NCI-H2227 (cell line): Measurements from ENCODE around the gene MYO5B.

Source experiments
- DNase-seq: peaks from one replicate; lab custom pipeline; 2025; ENCODE audit not compliant: unreplicated experiment; lab: John Stamatoyannopoulos, UW

MYO5B gene

DNA sequence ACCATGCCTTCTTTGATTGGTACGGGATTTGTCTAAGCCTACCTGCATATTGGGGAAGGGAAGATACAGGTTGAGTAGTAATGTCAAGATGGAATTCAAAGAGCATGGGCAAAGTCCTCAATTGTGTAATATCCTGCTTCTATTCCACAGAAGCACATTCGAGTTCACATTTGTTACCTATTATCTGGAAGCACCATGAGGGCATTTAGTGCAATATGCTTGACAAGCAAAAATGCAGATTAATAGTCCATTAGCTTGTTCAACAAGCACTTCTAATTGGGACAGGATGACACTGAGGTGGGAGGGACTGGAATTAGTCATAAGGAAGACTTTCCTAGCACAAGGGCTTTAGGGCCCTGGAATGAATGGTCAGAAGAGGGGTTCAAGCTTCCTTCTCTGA is 40.5 kb downstream of the MYO5B start:
- DNase-seq, result no peak

- DNase-seq, result no peak
Observed at GRCh38 chr18:50152900-50153299, 42.0 kb downstream of the MYO5B start.

GRCh38 chr18:50151926-50152325 is 43.0 kb downstream of the MYO5B start:
- DNase-seq, result no peak

- no peak for DNase-seq
Observed at GRCh38 chr18:50144540-50144939, 50.4 kb downstream of the MYO5B start.

DNA sequence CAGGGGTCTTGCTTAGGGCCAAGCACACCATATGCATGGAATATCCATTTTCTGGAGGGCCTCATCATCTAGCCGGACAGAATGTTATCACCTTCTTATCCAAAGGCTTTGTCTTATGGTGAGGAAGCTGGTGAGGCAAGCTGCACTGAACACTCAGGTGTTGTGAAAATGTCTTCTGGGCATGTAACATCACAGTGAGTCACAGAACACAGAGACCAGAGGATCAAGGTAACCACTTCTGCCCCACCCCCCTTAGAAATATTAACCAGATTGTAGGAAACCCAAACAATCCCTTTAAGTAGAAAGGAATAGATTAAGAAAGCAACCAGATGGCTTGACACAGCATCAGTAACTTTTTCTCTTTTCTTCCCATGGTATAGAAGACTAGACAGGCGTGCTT is 51.1 kb downstream of the MYO5B start:
- no peak for DNase-seq

GRCh38 chr18:50143294-50143693 is 51.7 kb downstream of the MYO5B start:
- DNase-seq, result no peak

DNA sequence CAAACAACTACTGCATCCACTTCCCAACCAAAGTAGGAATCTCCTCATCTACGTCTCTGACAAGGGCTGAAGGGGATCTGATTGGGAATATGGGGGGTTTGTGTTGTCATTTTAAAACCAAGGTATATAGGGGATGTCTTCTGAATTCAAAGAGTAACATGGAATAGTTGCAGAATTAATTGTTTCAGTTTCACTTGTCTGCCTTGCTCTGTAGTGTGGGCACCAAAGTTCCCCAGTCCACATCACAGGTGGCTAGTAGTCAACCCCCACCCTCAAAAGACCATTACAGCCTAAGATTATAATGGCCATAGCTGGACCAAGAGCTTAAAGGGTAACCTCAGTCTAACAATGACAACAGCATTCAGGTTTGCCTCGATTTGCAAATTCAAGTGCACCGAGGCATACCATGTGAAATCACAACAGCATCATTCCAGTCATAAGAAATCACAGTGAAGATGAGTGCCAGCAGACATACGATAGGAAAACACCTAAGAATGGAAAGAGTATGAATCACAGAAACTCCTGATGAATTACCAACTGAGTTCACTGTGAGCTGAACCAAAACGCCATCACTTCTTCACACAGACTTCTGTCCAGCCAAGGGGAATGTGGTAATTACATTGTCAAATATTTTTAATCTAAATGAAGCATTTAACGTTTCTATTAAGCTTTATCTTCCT is 52.4 kb downstream of the MYO5B start:
- DNase-seq, result no peak

DNA sequence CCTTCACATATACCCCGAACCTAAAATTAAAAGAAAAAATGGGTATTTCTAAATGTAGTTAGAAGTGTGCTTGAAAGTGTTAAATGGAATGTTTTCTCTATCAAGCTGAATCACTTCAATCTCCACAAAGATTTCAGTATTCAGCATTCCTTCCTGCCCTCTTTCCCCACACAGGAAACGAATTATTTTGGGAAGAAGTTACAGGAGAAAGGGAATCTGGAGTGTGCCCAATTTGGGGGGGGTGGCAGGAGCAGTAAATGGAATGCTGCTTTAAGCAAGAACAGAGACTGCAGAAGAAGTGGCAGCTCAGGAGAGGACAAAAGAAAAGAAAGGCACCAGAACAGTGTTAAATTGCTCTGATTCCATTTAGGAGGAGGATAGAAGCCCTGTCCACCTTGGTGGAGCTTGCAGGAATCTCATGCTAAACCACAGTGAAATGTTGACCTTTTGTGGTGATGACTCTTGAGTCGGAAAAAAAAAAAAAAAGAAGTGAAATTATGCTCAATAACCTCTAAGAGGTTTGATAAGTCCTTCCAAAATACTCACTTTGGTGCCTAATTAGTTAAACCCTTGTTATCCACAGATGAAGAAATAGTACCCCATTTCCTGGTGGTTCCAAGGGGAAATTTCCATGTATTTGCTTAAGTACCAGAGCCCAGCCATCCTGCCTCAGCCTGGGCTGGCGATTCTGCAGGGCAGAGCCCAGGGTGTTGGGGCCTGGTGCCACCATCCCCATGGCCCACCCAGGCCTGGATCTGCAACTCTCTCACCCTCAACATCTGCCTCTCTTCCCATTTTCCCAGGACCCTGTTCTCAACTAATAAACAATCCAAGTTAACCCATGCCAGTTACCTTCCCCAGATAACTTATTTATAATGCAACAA is 56.5 kb downstream of the MYO5B start:
- DNase-seq, result no peak

DNA sequence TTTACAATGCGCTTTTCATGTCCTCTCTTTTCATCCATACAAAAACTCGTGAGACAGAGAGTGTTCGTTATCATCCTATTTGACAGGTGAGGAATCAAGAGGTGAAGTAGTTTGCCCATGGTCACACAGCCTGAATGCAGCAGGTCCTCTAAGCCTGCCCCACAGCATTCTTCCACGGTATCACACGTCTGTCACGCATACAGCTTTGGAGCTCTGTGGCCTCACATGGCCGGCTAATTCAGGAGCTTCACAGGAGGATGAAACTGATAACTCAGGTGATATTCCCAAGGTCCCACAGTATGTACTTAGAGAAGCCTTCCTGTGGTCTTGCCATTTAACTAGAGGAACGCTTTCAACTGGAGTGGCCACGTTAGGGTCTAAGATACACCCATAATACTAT is 59.0 kb downstream of the MYO5B start:
- DNase-seq, result no peak

DNA sequence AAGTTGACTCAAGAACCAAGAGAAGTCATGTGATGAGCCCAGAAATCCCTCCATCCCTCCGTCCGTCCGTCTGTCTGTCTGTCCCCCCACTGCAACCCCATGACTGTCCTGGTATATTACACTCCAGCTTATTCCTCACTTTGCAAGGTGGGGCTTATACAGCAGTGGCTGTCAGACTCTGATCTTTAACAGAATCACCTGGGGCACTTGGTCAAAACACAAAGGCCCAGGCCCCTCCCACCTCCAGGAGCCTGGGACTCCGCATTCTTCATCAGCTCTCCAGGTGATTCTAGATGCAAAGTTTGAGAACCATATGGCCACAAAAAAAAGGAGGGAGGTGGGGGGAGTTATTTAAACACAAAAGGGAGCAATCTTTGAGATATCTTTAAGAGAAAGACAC is 61.4 kb downstream of the MYO5B start:
- DNase-seq, result no peak

DNA sequence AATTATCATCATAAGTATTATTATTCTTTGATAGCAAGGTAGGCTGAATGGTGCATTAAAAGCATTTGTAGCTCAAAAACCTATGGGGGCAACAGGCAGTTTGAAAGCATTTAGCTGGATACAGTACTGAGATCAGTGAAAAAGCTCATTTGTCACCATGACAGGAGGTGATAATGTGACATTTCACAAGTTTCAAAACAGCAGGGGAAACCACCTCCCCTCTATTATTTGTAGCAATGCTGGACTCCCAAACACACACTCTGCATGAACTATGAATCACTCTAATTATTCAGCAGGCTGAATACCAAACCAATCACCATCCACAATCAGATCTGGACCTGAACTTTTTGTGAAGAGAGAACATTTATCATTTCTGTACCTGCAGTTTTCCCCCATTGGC is 63.4 kb downstream of the MYO5B start:
- DNase-seq, result peak; percentile 87

- DNase-seq, result no peak
Observed at GRCh38 chr18:50128506-50129271, 66.3 kb downstream of the MYO5B start.

DNA sequence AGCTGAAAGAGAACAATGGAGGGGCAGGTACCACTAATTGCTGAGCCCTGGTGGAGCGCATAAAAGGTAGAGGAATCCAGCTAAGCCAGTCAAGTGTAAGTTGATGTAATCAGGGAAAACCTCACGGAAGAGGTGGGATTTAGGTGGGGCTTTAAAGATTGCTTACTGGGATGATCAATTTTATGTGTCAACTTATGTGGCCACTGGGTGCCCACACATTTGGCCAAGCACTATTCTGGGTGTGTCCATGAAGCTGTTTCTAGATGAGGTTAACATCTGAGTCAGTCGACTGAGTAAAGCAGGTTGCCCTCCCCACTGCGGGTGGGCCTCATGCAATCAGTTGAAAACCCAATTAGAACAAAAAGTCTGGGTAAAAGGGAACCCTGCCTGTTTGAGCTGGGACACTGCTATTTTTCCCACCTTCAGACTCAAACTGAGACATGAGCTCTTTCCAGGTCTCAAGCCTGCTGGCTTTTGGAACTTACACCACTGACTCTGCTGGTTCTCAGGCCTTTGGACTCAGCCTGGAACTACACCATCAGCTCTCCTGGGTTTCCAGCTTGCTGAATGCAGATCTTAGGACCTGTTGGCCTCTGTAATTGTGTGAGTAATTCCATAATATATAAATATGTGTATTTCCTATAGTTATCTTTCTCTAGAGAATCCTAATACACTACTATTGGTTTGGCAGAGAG is 67.3 kb downstream of the MYO5B start:
- DNase-seq, result no peak

GRCh38 chr18:50126471-50126870 is 68.5 kb downstream of the MYO5B start:
- DNase-seq, result no peak

- DNase-seq, result no peak
Observed at GRCh38 chr18:50125456-50125855, 69.5 kb downstream of the MYO5B start.

GRCh38 chr18:50119296-50119695 is 75.7 kb downstream of the MYO5B start:
- peak; percentile 16 for DNase-seq

DNA sequence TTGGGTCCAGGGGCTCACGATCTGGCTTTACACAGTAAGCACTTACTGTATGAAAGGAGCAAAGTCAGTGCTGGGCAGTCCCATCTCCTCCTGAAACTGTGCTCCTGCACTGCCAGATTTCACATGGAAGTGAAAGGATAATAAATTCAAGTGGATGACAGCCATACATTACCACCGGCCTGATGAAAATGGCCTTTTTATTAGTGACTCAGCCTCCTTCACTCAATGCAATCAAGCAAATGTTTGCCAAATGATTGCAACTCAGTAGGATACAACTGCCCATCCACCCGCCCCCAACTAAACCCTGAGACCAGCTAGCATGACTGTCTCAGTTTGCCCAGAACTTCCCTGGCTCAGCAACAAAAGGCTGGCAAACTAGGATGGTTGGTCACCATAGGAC is 77.1 kb downstream of the MYO5B start:
- DNase-seq, result peak; percentile 69

- no peak for DNase-seq
Observed at GRCh38 chr18:50115095-50115494, 79.9 kb downstream of the MYO5B start.

GRCh38 chr18:50114448-50114847 is 80.5 kb downstream of the MYO5B start:
- DNase-seq, result no peak

GRCh38 chr18:50113726-50114125 is 81.2 kb downstream of the MYO5B start:
- peak; percentile 51 for DNase-seq

DNA sequence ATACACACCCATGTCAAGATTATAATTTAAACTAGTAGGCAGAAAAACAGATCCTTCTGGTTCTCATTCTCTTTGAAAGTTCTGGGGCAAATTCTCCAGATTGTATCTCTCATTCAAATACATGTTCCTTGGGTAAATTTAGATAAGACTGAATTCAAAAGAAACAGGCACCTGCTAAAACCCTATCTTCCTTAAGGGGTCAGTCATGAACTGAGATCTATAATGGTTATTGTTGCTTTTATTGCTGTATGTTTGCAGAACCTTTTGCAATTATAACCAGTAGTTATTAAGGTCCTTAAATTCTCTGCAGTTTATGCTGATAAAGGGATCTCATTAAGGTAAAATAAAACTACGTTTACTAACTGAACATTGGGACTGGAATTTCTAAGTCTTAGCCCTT is 83.5 kb downstream of the MYO5B start:
- no peak for DNase-seq
